SK-N-SH (cell line): ENCODE results near the gene COPS4. TPM values are rescaled to one million over a fixed set of nuclear protein-coding genes. Genes with fewer than 3 reads are reported as not detected.

Experiments
- CTCF ChIA-PET: fragments of 300-600, 350-600 bp; formaldehyde crosslinking; extraction: SDS; loops from one replicate; lab custom pipeline; 2021; lab: Yijun Ruan, JAX
- POLR2A ChIA-PET: fragments of 350-600 bp; sonication (Branson Sonifier 250); formaldehyde crosslinking; extraction: SDS; loops from one replicate; lab custom pipeline; 2020; ENCODE audit warnings: antibody characterized with exemption, inconsistent platforms; lab: Yijun Ruan, JAX
- DNase-seq: peaks from one replicate; pipeline ENCODE4 v3.0.0; 2012
- H2AFZ ChIP-seq: fragments of 200-600 bp; sonication (generic); 2 replicates; pipeline ENCODE4 v1.8.1; 2016; ENCODE audit warnings: antibody characterized with exemption, mild to moderate bottlenecking, low read depth
- H3F3A ChIP-seq: fragments of 200-600 bp; sonication (generic); replicated peaks from 2 replicates; pipeline ENCODE3; 2016; ENCODE audit warnings: antibody characterized with exemption, mild to moderate bottlenecking; ENCODE audit not compliant: insufficient read depth
- H3K27ac ChIP-seq, 2 experiments: fragments of 200-500 bp in 1 of 2; fragments of 200-600 bp in 1 of 2; sonication (Bioruptor generic) in 1 of 2; sonication (generic), shearing (Covaris generic) in 1 of 2; 2 replicates each; pipeline versions ENCODE4 v1.5.1 to v1.6.1; 2014 to 2016; ENCODE audit warnings: low read depth in 2 of 2, inconsistent platforms in 1 of 2, low read length in 1 of 2, mild to moderate bottlenecking in 1 of 2, mixed read lengths in 1 of 2
- H3K27me3 ChIP-seq: fragments of 200-600 bp; sonication (generic), shearing (Covaris generic); 2 replicates; pipeline ENCODE4 v1.6.1; 2016; ENCODE audit warnings: mixed run types; ENCODE audit not compliant: insufficient read depth
- H3K36me3 ChIP-seq, 2 experiments: fragments of 200-500 bp in 1 of 2; fragments of 200-600 bp in 1 of 2; sonication (Bioruptor generic) in 1 of 2; sonication (generic) in 1 of 2; replicated peaks in 1 of 2; 2 replicates each; pipeline versions ENCODE3 to v1.5.1; 2014 to 2016; ENCODE audit warnings: low read length in 1 of 2, mild to moderate bottlenecking in 1 of 2; ENCODE audit not compliant: insufficient read depth in 2 of 2, control insufficient read depth in 1 of 2
- H3K4me1 ChIP-seq, 2 experiments: fragments of 200-500 bp in 1 of 2; fragments of 200-600 bp in 1 of 2; sonication (Bioruptor generic) in 1 of 2; sonication (generic), shearing (Covaris generic) in 1 of 2; 2 replicates each; pipeline versions ENCODE4 v1.5.1 to v1.6.1; 2014 to 2016; ENCODE audit warnings: low read depth in 1 of 2, low read length in 1 of 2, mixed run types in 1 of 2; ENCODE audit not compliant: insufficient read depth in 2 of 2, control insufficient read depth in 1 of 2
- H3K4me2 ChIP-seq: fragments of 200-600 bp; sonication (generic), shearing (Covaris generic); 2 replicates; pipeline ENCODE4 v1.6.1; 2017; ENCODE audit warnings: mixed run types
- H3K4me3 ChIP-seq, 2 experiments: fragments of 200-500 bp in 1 of 2; fragments of 200-600 bp in 1 of 2; sonication (Bioruptor generic) in 1 of 2; sonication (generic), shearing (Covaris generic) in 1 of 2; 2 replicates each; pipeline versions ENCODE4 v1.5.1 to v1.8.1; 2014 to 2016; ENCODE audit warnings: low read depth in 2 of 2, inconsistent platforms in 1 of 2, low read length in 1 of 2, mild to moderate bottlenecking in 1 of 2, mixed read lengths in 1 of 2, moderate library complexity in 1 of 2
- H3K79me2 ChIP-seq: fragments of 200-600 bp; sonication (generic); 2 replicates; pipeline ENCODE4 v1.8.1; 2017; ENCODE audit warnings: mild to moderate bottlenecking; ENCODE audit not compliant: insufficient read depth
- H3K9ac ChIP-seq: fragments of 200-600 bp; sonication (generic); 2 replicates; pipeline ENCODE4 v1.6.1; 2017; ENCODE audit warnings: mixed run types
- H3K9me2 ChIP-seq: fragments of 200-600 bp; sonication (generic); 2 replicates; pipeline ENCODE4 v1.6.1; 2017; ENCODE audit warnings: mixed run types
- H3K9me3 ChIP-seq: fragments of 200-600 bp; sonication (generic); 2 replicates; pipeline ENCODE4 v1.6.1; 2017; ENCODE audit warnings: mixed run types, mild to moderate bottlenecking, moderate library complexity
- H4K20me1 ChIP-seq: fragments of 200-600 bp; sonication (generic); 2 replicates; pipeline ENCODE4 v1.6.1; 2017; ENCODE audit warnings: mild to moderate bottlenecking, mixed run types; ENCODE audit not compliant: insufficient read depth
- EP300 ChIP-seq, 2 experiments: IDR thresholded peaks; 2 replicates each; pipeline versions ENCODE4 v1.4.0 to v1.6.1; 2012; ENCODE audit warnings: borderline replicate concordance in 1 of 2, low read depth in 1 of 2, low read length in 1 of 2
- EZH2phosphoT487 ChIP-seq: fragments of 200-600 bp; sonication (generic); IDR thresholded peaks from 2 replicates; pipeline ENCODE4 v1.6.1; 2017; ENCODE audit warnings: low read depth, mixed run types, mild to moderate bottlenecking, antibody characterized with exemption, moderate library complexity, borderline replicate concordance
- FOXJ3 ChIP-seq: sonication (generic); formaldehyde crosslinking; IDR thresholded peaks from 2 replicates; pipeline ENCODE4 v1.5.1; 2020; ENCODE audit warnings: mild to moderate bottlenecking, missing genetic modification reagents
- FOXM1 ChIP-seq: IDR thresholded peaks from 2 replicates; pipeline ENCODE4 v1.4.0; 2012; ENCODE audit warnings: low read depth, mild to moderate bottlenecking
- JUND ChIP-seq: IDR thresholded peaks from 2 replicates; pipeline ENCODE4 v1.4.0; 2012
- RCOR1 ChIP-seq: fragments of 150-350 bp; IDR thresholded peaks from 2 replicates; pipeline ENCODE4 v1.6.1; 2017; ENCODE audit warnings: antibody characterized with exemption, low read length
- RFX5 ChIP-seq: IDR thresholded peaks from 2 replicates; pipeline ENCODE4 v1.6.1; 2012; ENCODE audit warnings: mild to moderate bottlenecking, improper control_type of control experiment, low read length
- RXRA ChIP-seq: IDR thresholded peaks from 2 replicates; pipeline ENCODE4 v1.4.0; 2012; ENCODE audit warnings: low read depth, mild to moderate bottlenecking, borderline replicate concordance
- SIN3A ChIP-seq: IDR thresholded peaks from 2 replicates; pipeline ENCODE4 v1.6.1; 2012; ENCODE audit warnings: low read depth, mild to moderate bottlenecking, low read length, moderate library complexity, borderline replicate concordance
- SMC3 ChIP-seq: IDR thresholded peaks from 2 replicates; pipeline ENCODE4 v1.6.1; 2012; ENCODE audit warnings: low read depth, low read length, improper control_type of control experiment
- TEAD4 ChIP-seq: IDR thresholded peaks from 2 replicates; pipeline ENCODE4 v1.4.0; 2012; ENCODE audit warnings: mild to moderate bottlenecking, borderline replicate concordance; ENCODE audit not compliant: insufficient read depth
- YY1 ChIP-seq: IDR thresholded peaks from 2 replicates; pipeline ENCODE4 v1.4.0; 2012; ENCODE audit warnings: low read depth, mild to moderate bottlenecking
- WGBS: methylation state at CpG from one replicate; pipeline ENCODE4 v1.1.6; 2017; ENCODE audit warnings: low lambda C conversion rate; 5-methylcytosine and 5-hydroxymethylcytosine counted together
- polyA plus RNA-seq, 3 experiments: library from polyadenylated mRNA; depleted of rRNA; stranded (reverse); fragments of >200 nt; gene quantifications; 2 replicates each; pipeline ENCODE4 v1.2.3, GENCODE V29; 2012
- TF ChIP-seq, protein P1 (sequence below): IDR thresholded peaks from 2 replicates; pipeline ENCODE4 v1.4.0; 2012; ENCODE audit warnings: low read depth
- TF ChIP-seq, protein P2 (sequence below): fragments of 150-350 bp; IDR thresholded peaks from 2 replicates; pipeline ENCODE4 v1.6.1; 2016; ENCODE audit warnings: mild to moderate bottlenecking, low read depth, low read length
- TF ChIP-seq, protein P3 (sequence below): fragments of 200-600 bp; sonication (generic); IDR thresholded peaks from 2 replicates; pipeline ENCODE4 v1.6.1; 2017; ENCODE audit warnings: antibody characterized with exemption, mild to moderate bottlenecking, moderate library complexity
- TF ChIP-seq, protein P4 (sequence below): IDR thresholded peaks from 2 replicates; pipeline ENCODE4 v1.4.0; 2012; ENCODE audit warnings: low read depth, borderline replicate concordance
- TF ChIP-seq, protein P5 (sequence below): fragments of 150-350 bp; IDR thresholded peaks from 2 replicates; pipeline ENCODE4 v1.6.1; 2017; ENCODE audit warnings: antibody characterized with exemption, low read length, low read depth, borderline replicate concordance

COPS4 gene
- polyA plus RNA-seq, 1 of the 3 experiments (the other 2 are of a cell fraction) = 33.9 TPM

DNA sequence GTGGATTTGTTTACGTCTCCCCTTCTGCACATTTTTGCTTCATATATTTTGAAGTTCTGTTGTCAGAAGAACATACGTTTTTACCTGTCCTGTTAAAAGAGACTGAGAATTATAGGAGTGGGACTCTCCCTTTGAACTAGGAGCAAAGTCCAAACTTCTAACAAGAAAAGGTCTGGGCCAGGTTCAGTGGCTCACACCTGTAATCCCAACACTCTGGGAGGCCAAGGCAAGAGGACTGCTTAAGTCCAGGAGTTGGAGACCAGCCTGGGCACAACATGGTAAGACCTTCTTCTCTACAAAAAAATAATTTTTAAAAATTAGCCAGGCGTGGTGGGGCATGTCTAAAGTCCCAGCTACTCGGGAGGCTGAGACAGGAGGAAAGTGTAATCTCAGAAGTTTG lies 40.1 kb upstream of the COPS4 start:
- peaks cover 85% of the 10 kb centered on the region for H3K79me2 ChIP-seq
- POLR2A ChIA-PET = no interaction called here

More for the DNA sequence above, 40.1 kb upstream of the COPS4 start:
- Histone ChIP-seq H3K4me3 (no peak overlapping the region), H3K9me2 (no peaks in the 10 kb centered on the region), H2AFZ (no peak overlapping the region), H3F3A (peaks cover 4% of the 10 kb centered on the region), H3K4me2 (no peak overlapping the region), H3K9ac (no peak overlapping the region), H3K27me3 (no peaks in the 10 kb centered on the region), H4K20me1 (no peaks in the 10 kb centered on the region), H3K27ac (no peak overlapping the region), H3K4me1 (no peaks in the 10 kb centered on the region)
- DNase-seq = no peak
- TF ChIP-seq FOXM1 (no peak), EZH2phosphoT487 (no peak), TEAD4 (no peak), RCOR1 (no peak), RFX5 (no peak), YY1 (no peak), JUND (no peak), EP300 (IDR thresholded peaks at IDR 0.05; ENCODE audit: borderline replicate concordance in 1 of 2, low read depth in 1 of 2, low read length in 1 of 2) (no peak), FOXJ3 (CRISPR knock-in tag) (no peak), SMC3 (no peak), RXRA (no peak), SIN3A (no peak)
- TF ChIP-seq, protein P1, sequence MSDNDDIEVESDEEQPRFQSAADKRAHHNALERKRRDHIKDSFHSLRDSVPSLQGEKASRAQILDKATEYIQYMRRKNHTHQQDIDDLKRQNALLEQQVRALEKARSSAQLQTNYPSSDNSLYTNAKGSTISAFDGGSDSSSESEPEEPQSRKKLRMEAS = no peak
- TF ChIP-seq, protein P2, sequence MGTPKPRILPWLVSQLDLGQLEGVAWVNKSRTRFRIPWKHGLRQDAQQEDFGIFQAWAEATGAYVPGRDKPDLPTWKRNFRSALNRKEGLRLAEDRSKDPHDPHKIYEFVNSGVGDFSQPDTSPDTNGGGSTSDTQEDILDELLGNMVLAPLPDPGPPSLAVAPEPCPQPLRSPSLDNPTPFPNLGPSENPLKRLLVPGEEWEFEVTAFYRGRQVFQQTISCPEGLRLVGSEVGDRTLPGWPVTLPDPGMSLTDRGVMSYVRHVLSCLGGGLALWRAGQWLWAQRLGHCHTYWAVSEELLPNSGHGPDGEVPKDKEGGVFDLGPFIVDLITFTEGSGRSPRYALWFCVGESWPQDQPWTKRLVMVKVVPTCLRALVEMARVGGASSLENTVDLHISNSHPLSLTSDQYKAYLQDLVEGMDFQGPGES = no peak
- TF ChIP-seq, protein P3, sequence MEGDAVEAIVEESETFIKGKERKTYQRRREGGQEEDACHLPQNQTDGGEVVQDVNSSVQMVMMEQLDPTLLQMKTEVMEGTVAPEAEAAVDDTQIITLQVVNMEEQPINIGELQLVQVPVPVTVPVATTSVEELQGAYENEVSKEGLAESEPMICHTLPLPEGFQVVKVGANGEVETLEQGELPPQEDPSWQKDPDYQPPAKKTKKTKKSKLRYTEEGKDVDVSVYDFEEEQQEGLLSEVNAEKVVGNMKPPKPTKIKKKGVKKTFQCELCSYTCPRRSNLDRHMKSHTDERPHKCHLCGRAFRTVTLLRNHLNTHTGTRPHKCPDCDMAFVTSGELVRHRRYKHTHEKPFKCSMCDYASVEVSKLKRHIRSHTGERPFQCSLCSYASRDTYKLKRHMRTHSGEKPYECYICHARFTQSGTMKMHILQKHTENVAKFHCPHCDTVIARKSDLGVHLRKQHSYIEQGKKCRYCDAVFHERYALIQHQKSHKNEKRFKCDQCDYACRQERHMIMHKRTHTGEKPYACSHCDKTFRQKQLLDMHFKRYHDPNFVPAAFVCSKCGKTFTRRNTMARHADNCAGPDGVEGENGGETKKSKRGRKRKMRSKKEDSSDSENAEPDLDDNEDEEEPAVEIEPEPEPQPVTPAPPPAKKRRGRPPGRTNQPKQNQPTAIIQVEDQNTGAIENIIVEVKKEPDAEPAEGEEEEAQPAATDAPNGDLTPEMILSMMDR = no peak
- TF ChIP-seq, protein P4, sequence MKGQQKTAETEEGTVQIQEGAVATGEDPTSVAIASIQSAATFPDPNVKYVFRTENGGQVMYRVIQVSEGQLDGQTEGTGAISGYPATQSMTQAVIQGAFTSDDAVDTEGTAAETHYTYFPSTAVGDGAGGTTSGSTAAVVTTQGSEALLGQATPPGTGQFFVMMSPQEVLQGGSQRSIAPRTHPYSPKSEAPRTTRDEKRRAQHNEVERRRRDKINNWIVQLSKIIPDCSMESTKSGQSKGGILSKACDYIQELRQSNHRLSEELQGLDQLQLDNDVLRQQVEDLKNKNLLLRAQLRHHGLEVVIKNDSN = no peak
- TF ChIP-seq, protein P5, sequence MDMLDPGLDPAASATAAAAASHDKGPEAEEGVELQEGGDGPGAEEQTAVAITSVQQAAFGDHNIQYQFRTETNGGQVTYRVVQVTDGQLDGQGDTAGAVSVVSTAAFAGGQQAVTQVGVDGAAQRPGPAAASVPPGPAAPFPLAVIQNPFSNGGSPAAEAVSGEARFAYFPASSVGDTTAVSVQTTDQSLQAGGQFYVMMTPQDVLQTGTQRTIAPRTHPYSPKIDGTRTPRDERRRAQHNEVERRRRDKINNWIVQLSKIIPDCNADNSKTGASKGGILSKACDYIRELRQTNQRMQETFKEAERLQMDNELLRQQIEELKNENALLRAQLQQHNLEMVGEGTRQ = no peak
- TF ChIP-seq, all 33 proteins: peak for 0
- CTCF ChIA-PET = no interaction called here
- WGBS = 74% methylated on average over 4 of the region's 4 CpGs
- H3K9me3 ChIP-seq = no peaks in the 10 kb centered on the region
- H3K36me3 ChIP-seq = no peaks in the 10 kb centered on the region
